Measurements from ENCODE around the gene PHOX2B.
"Not testable (repeated sequence)": the region's sequence is repeated elsewhere in the genome, so short reads cannot be mapped to it uniquely, and the experiment has no call there.

Gene PHOX2B

GRCh38 chr4:41748074-41748570, 403 bp downstream of the PHOX2B start:
- no peak for DNase-seq (ENCODE audit: low read depth in 1 of 2, low spot score in 1 of 2)

- no peak for DNase-seq (ENCODE audit: low read depth in 1 of 2, low spot score in 1 of 2)
These were observed 1.1 kb downstream of the PHOX2B start for GRCh38 chr4:41747230-41748055.

- no peak for DNase-seq (ENCODE audit: low read depth in 1 of 2, low spot score in 1 of 2)
These were observed 1.9 kb downstream of the PHOX2B start for GRCh38 chr4:41746440-41747229.

- no peak for DNase-seq (ENCODE audit: low read depth in 1 of 2, low spot score in 1 of 2)
These were observed 2.5 kb downstream of the PHOX2B start for GRCh38 chr4:41746025-41746439.

- DNase-seq (ENCODE audit: low read depth in 1 of 2, low spot score in 1 of 2) = no peak
These were observed 3.1 kb downstream of the PHOX2B start for GRCh38 chr4:41745292-41746024.

GRCh38 chr4:41744572-41745291, 3.8 kb downstream of the PHOX2B start:
- DNase-seq (ENCODE audit: low read depth in 1 of 2, low spot score in 1 of 2) = no peak

GRCh38 chr4:41741354-41741753, 7.2 kb downstream of the PHOX2B start:
- no peak for DNase-seq (ENCODE audit: low read depth in 1 of 2, low spot score in 1 of 2)

- not testable (repeated sequence) for DNase-seq (ENCODE audit: low read depth in 1 of 2, low spot score in 1 of 2)
These were observed 11.0 kb downstream of the PHOX2B start for GRCh38 chr4:41737491-41737890.

- DNase-seq (ENCODE audit: low read depth in 1 of 2, low spot score in 1 of 2) = no peak
These were observed 14.2 kb downstream of the PHOX2B start for GRCh38 chr4:41734371-41734770.

- no peak for DNase-seq (ENCODE audit: low read depth in 1 of 2, low spot score in 1 of 2)
These were observed 16.9 kb downstream of the PHOX2B start for GRCh38 chr4:41731569-41732126.

- no peak for DNase-seq (ENCODE audit: low read depth in 1 of 2, low spot score in 1 of 2)
These were observed 20.0 kb downstream of the PHOX2B start for GRCh38 chr4:41728573-41728913.

- DNase-seq (ENCODE audit: low read depth in 1 of 2, low spot score in 1 of 2) = no peak
These were observed 20.5 kb downstream of the PHOX2B start for GRCh38 chr4:41727861-41728572.

- no peak for DNase-seq (ENCODE audit: low read depth in 1 of 2, low spot score in 1 of 2)
These were observed 23.3 kb downstream of the PHOX2B start for GRCh38 chr4:41725254-41725653.

- no peak for DNase-seq (ENCODE audit: low read depth in 1 of 2, low spot score in 1 of 2)
These were observed 25.2 kb downstream of the PHOX2B start for GRCh38 chr4:41723286-41723685.

GRCh38 chr4:41722181-41722580, 26.3 kb downstream of the PHOX2B start:
- DNase-seq (ENCODE audit: low read depth in 1 of 2, low spot score in 1 of 2) = no peak

- no peak for DNase-seq (ENCODE audit: low read depth in 1 of 2, low spot score in 1 of 2)
These were observed 29.1 kb downstream of the PHOX2B start for GRCh38 chr4:41719417-41719816.

GRCh38 chr4:41718907-41719306, 29.6 kb downstream of the PHOX2B start:
- no peak for DNase-seq (ENCODE audit: low read depth in 1 of 2, low spot score in 1 of 2)

GRCh38 chr4:41715155-41715554, 33.4 kb downstream of the PHOX2B start:
- DNase-seq (ENCODE audit: low read depth in 1 of 2, low spot score in 1 of 2) = no peak

- DNase-seq (ENCODE audit: low read depth in 1 of 2, low spot score in 1 of 2) = no peak
These were observed 34.0 kb downstream of the PHOX2B start for GRCh38 chr4:41714364-41715000.
